Endothelial cell of umbilical vein (primary cell): ENCODE results near the gene CNTNAP2. TPM values are rescaled to one million over a fixed set of nuclear protein-coding genes. Genes with fewer than 3 reads are reported as not detected.

Experiments used
- BruUV-seq: library from RNA; stranded (reverse); fragments of 400-500 nt; replicated peaks from 2 replicates; lab custom pipeline; 2021; lab: Mats Ljungman, UMichigan
- CTCF ChIA-PET: fragments of 300-600, 350-600 bp; sonication (Branson Sonifier 250); formaldehyde crosslinking; loops from one replicate; lab custom pipeline; 2021; ENCODE audit warnings: antibody characterized with exemption, inconsistent platforms; lab: Charles Lee
- POLR2A ChIA-PET: fragments of 300-600, 350-600 bp; sonication (Branson Sonifier 250); formaldehyde crosslinking; loops from one replicate; lab custom pipeline; 2021; ENCODE audit warnings: antibody characterized with exemption, inconsistent platforms; lab: Charles Lee
- DNase-seq: peaks from one replicate; pipeline ENCODE4 v3.0.0-alpha.2; 2011; ENCODE audit warnings: low read depth, low spot score
- FAIRE-seq: peaks from 2 replicates; lab custom pipeline; 2011; peaks lifted over from hg19 to GRCh38; lab: Jason Lieb, UNC
- H2AFZ ChIP-seq: 2 replicates; pipeline ENCODE4 v1.6.0; 2012; ENCODE audit warnings: low read depth, low read length, control low read depth, inconsistent platforms
- H3K27ac ChIP-seq: 2 replicates; pipeline ENCODE4 v1.5.1; 2011; ENCODE audit warnings: low read depth, mild to moderate bottlenecking, control low read depth, low read length, moderate library complexity; ENCODE audit not compliant: insufficient read depth
- H3K27me3 ChIP-seq, 2 experiments: 2 replicates each; pipeline versions ENCODE4 v1.6.0 to v1.6.1; 2011; ENCODE audit warnings: low read length in 2 of 2, mixed read lengths in 1 of 2; ENCODE audit not compliant: control insufficient read depth in 2 of 2, insufficient read depth in 2 of 2
- H3K36me3 ChIP-seq, 2 experiments: 2 replicates in 1 of 2; 3 replicates in 1 of 2; pipeline ENCODE4 v1.5.1; 2011; ENCODE audit warnings: low read length in 2 of 2, mild to moderate bottlenecking in 1 of 2, moderate library complexity in 1 of 2; ENCODE audit not compliant: control insufficient read depth in 2 of 2, insufficient read depth in 2 of 2; ENCODE audit errors: extremely low read depth in 1 of 2
- H3K4me1 ChIP-seq: 3 replicates; pipeline ENCODE4 v1.5.1; 2011; ENCODE audit warnings: mild to moderate bottlenecking, low read length; ENCODE audit not compliant: control insufficient read depth, insufficient read depth; ENCODE audit errors: extremely low read depth
- H3K4me2 ChIP-seq: 2 replicates; pipeline ENCODE4 v1.6.1; 2011; ENCODE audit warnings: low read length, control low read depth, mixed read lengths; ENCODE audit not compliant: insufficient read depth
- H3K4me3 ChIP-seq, 3 experiments: fragments of 200-600 bp in 1 of 3; sonication (generic), shearing (Covaris generic) in 1 of 3; replicated peaks in 1 of 3; 2 replicates each; pipeline ENCODE4 v1.5.1; 2011 to 2016; ENCODE audit warnings: control low read depth in 3 of 3, low read length in 3 of 3, mild to moderate bottlenecking in 2 of 3, inconsistent platforms in 1 of 3, low read depth in 1 of 3, moderate library complexity in 1 of 3; ENCODE audit not compliant: insufficient read depth in 1 of 3
- H3K79me2 ChIP-seq: 2 replicates; pipeline ENCODE4 v1.6.0; 2012; ENCODE audit warnings: low read length, inconsistent platforms; ENCODE audit not compliant: control insufficient read depth, insufficient read depth
- H3K9ac ChIP-seq: replicated peaks from 2 replicates; pipeline ENCODE3; 2011; ENCODE audit warnings: low read length, control low read depth; ENCODE audit not compliant: insufficient read depth; ENCODE audit errors: extremely low read depth
- H3K9me1 ChIP-seq: replicated peaks from 3 replicates; pipeline ENCODE4 v1.6.0; 2011; ENCODE audit warnings: mild to moderate bottlenecking, low read length; ENCODE audit not compliant: control insufficient read depth, insufficient read depth; ENCODE audit errors: extremely low read depth
- H3K9me3 ChIP-seq: replicated peaks from 2 replicates; pipeline ENCODE4 v1.5.1; 2012; ENCODE audit warnings: low read length, inconsistent platforms; ENCODE audit not compliant: control insufficient read depth, insufficient read depth
- H4K20me1 ChIP-seq: replicated peaks from 2 replicates; pipeline ENCODE3; 2011; ENCODE audit warnings: mild to moderate bottlenecking, low read length; ENCODE audit not compliant: control insufficient read depth, insufficient read depth; ENCODE audit errors: extremely low read depth
- EZH2 ChIP-seq: IDR thresholded peaks from 2 replicates; pipeline ENCODE4 v1.6.1; 2012; ENCODE audit warnings: borderline replicate concordance, low read depth, mild to moderate bottlenecking, moderate library complexity, low read length, inconsistent platforms; ENCODE audit not compliant: severe bottlenecking
- FOS ChIP-seq: IDR thresholded peaks from 2 replicates; pipeline ENCODE4 v1.6.1; 2011; ENCODE audit warnings: mild to moderate bottlenecking, low read length, moderate library complexity, borderline replicate concordance; ENCODE audit not compliant: insufficient read depth
- GATA2 ChIP-seq: IDR thresholded peaks from 2 replicates; pipeline ENCODE4 v1.7.0; 2011; ENCODE audit warnings: low read depth, mild to moderate bottlenecking, moderate library complexity, mixed read lengths, low read length; ENCODE audit not compliant: insufficient read length, insufficient read depth
- JUN ChIP-seq: IDR thresholded peaks from 2 replicates; pipeline ENCODE4 v1.6.1; 2011; ENCODE audit warnings: borderline replicate concordance, low read depth; ENCODE audit not compliant: insufficient read length, insufficient read depth
- POLR2A ChIP-seq: IDR thresholded peaks from 2 replicates; pipeline ENCODE4 v1.6.1; 2012; ENCODE audit warnings: low read depth, mild to moderate bottlenecking, control low read depth, low read length
- POLR2AphosphoS5 ChIP-seq: IDR thresholded peaks from 2 replicates; pipeline ENCODE4 v1.6.1; 2012; ENCODE audit warnings: low read depth, mild to moderate bottlenecking, control low read depth, low read length, moderate library complexity; ENCODE audit not compliant: insufficient read depth
- dilution Hi-C: fragments of 300-500 bp; cut with MboI; formaldehyde crosslinking; loops from one replicate; pipeline ENCODE4 v1.15.0; 2019; ENCODE audit warnings: low sequenced_read_pairs; ENCODE audit not compliant: extremely low pct_ligation_motif_present
- intact Hi-C: fragments of 100-400 bp; cut with micrococcal nuclease; formaldehyde crosslinking; loops from one replicate; pipeline ENCODE4 v1.10.0; 2022
- polyA plus RNA-seq, 4 experiments: library from polyadenylated mRNA; depleted of rRNA in 3 of 4; stranded (reverse) in 3 of 4; unstranded in 1 of 4; fragments of >200 nt; gene quantifications; 2 replicates each; pipeline versions ENCODE4 v1.2.1 to v1.2.3, GENCODE V29; 2011 to 2012; ENCODE audit warnings: missing spikeins in 1 of 4
- total RNA-seq: library from RNA; stranded (reverse); gene quantifications from 2 replicates; pipeline ENCODE4 v1.2.3, GENCODE V29; 2021
- TF ChIP-seq, protein P1 (sequence below), 2 donors: IDR thresholded peaks; 1 replicate in 1 of 2; 2 replicates in 1 of 2; pipeline ENCODE4 v1.5.1; 2011; ENCODE audit warnings: low read length in 2 of 2, mild to moderate bottlenecking in 2 of 2, moderate library complexity in 2 of 2, control low read depth in 1 of 2, inconsistent platforms in 1 of 2, low read depth in 1 of 2; ENCODE audit not compliant: insufficient read depth in 1 of 2; ENCODE audit errors: extremely low read depth in 1 of 2

Gene CNTNAP2
- total and polyA plus RNA-seq, 2 donors (not counting 3 experiments of a cell fraction or from before 2014, with no cell fraction given): not detected

DNA sequence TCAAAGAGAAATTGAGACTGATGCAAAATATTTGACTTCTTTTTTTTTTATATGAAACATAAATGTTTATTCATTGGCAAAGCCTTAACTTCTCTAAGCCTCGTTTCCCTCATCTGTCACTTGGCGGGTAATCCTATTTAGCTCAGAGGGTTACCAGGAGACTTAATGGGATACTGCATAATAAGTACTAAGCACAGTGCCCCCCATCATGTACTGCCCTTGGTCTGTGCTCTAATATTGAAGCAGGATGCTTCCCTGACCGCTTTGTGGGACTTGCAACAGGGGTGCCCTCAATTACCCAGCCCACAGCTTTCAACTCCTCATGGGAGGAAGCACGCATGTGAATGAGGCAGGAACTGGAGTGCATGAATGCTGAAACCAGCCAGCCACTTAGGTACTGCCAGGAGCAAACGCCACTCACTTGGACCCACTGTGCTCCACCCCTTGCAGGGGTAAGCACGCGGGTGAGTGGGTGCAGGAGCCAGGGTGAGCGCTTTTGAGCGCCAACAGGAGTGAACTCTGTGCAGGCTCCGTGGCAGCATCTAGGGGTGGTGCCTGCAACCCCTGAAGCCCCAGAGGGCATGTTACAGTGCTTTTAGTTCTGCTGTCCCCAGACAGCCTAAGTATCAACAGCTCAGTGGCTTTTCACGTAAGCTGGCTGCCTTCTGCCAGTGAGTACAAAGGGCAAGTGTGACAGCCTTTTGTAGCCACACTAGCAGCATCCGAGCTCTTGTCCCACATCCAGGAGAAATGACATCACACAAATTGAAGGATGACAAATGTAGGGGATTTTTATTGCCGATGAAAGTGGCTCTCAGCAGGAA is 2264.2 kb downstream of the CNTNAP2 start:
- no peak overlapping the region for H3K27ac ChIP-seq
- no peaks in the 10 kb centered on the region for H3K36me3 ChIP-seq
- BruUV-seq: no TSS peak
- DNase-seq (no peak), FAIRE-seq (no peak)
- no peak overlapping the region for H3K9ac ChIP-seq
- TF ChIP-seq GATA2: no peak
- TF ChIP-seq EZH2: no peak
- no peak for TF ChIP-seq FOS
- no peak for TF ChIP-seq POLR2A
- TF ChIP-seq, protein P1, sequence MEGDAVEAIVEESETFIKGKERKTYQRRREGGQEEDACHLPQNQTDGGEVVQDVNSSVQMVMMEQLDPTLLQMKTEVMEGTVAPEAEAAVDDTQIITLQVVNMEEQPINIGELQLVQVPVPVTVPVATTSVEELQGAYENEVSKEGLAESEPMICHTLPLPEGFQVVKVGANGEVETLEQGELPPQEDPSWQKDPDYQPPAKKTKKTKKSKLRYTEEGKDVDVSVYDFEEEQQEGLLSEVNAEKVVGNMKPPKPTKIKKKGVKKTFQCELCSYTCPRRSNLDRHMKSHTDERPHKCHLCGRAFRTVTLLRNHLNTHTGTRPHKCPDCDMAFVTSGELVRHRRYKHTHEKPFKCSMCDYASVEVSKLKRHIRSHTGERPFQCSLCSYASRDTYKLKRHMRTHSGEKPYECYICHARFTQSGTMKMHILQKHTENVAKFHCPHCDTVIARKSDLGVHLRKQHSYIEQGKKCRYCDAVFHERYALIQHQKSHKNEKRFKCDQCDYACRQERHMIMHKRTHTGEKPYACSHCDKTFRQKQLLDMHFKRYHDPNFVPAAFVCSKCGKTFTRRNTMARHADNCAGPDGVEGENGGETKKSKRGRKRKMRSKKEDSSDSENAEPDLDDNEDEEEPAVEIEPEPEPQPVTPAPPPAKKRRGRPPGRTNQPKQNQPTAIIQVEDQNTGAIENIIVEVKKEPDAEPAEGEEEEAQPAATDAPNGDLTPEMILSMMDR (IDR thresholded peaks at IDR 0.05; ENCODE audit: extremely low read depth in 1 of 2, insufficient read depth in 1 of 2, low read depth in 1 of 2, low read length in 2 of 2): no peak
- no peak for TF ChIP-seq POLR2AphosphoS5
- TF ChIP-seq JUN: no peak
- no peak overlapping the region for H3K4me3 ChIP-seq
- no peaks in the 10 kb centered on the region for H3K4me1 ChIP-seq
- CTCF ChIA-PET: no interaction called here
- no peaks in the 10 kb centered on the region for H3K79me2 ChIP-seq
- intact Hi-C loops (no loop called here), dilution Hi-C loops (no loop called here)
- no peak overlapping the region for H2AFZ ChIP-seq
- H4K20me1 ChIP-seq: no peaks in the 10 kb centered on the region
- H3K9me3 ChIP-seq: peaks cover 10% of the 10 kb centered on the region
- H3K4me2 ChIP-seq: no peak overlapping the region
- no peaks in the 10 kb centered on the region for H3K9me1 ChIP-seq
- POLR2A ChIA-PET: no interaction called here
- no peaks in the 10 kb centered on the region for H3K27me3 ChIP-seq
